8988T (cell line): Measurements from ENCODE around the gene TLR9.

Experiments used
- DNase-seq: peaks from one replicate; pipeline ENCODE4 v3.0.0; 2011

The TLR9 gene

GRCh38 chr3:52247409-52248164, 22.1 kb upstream of the TLR9 start:
- DNase-seq, result no peak

GRCh38 chr3:52246728-52247408, 21.4 kb upstream of the TLR9 start:
- DNase-seq, result no peak

- no peak for DNase-seq
Observed at GRCh38 chr3:52246264-52246620, 20.8 kb upstream of the TLR9 start.

GRCh38 chr3:52245322-52246263, 20.1 kb upstream of the TLR9 start, which contains the start of gene PPM1M:
Gene PPM1M, plus strand, starts transcription at chr3:52245759. Its CDS starts 66 bp downstream, at chr3:52245825.
- DNase-seq, result peak; percentile 90

GRCh38 chr3:52243791-52244628, 18.6 kb upstream of the TLR9 start:
- peak; percentile 63 for DNase-seq

- DNase-seq, result peak; percentile 10
Observed at GRCh38 chr3:52242039-52242438, 16.6 kb upstream of the TLR9 start.

- DNase-seq, result no peak
Observed at GRCh38 chr3:52240886-52241370, 15.5 kb upstream of the TLR9 start.

DNA sequence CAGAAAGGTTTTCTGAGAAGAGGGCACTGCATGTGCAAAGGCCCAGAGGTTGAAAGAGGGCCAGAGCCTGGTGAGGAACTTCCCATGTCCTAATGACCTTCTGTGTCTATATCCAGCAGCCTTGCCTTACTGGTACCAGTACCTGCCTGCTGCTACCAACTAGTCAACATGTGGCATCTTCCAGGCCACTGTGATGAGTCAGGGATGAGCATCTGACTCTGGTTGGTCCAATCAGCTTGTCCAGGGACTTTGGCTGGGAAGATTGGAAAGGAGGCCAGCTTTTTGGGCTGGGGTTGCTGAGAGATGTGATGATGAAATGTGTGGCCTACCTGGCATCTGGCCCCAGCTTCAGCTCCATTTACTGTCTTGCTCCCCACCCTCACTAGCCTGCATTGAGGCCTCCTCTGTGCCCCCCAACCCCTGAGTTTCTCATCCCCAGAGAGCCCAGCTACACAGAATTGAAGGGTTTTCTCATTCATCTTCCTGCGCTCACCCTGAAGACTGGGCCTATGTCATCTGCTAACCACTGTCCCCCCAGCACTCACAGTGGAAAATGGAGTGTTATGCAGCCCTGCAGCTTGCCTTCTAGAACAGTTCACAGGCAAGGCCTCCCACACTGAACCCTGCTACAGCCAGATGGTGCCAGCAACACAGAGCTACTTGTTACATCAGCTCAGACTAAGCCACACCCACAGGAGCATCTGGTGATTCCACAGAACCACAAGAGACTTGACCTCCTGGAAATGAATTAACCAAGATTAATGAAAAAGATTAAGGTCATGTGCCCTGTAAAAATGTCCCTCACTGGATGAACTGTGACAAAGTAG, 14.8 kb upstream of the TLR9 start:
- peak; percentile 43 for DNase-seq

DNA sequence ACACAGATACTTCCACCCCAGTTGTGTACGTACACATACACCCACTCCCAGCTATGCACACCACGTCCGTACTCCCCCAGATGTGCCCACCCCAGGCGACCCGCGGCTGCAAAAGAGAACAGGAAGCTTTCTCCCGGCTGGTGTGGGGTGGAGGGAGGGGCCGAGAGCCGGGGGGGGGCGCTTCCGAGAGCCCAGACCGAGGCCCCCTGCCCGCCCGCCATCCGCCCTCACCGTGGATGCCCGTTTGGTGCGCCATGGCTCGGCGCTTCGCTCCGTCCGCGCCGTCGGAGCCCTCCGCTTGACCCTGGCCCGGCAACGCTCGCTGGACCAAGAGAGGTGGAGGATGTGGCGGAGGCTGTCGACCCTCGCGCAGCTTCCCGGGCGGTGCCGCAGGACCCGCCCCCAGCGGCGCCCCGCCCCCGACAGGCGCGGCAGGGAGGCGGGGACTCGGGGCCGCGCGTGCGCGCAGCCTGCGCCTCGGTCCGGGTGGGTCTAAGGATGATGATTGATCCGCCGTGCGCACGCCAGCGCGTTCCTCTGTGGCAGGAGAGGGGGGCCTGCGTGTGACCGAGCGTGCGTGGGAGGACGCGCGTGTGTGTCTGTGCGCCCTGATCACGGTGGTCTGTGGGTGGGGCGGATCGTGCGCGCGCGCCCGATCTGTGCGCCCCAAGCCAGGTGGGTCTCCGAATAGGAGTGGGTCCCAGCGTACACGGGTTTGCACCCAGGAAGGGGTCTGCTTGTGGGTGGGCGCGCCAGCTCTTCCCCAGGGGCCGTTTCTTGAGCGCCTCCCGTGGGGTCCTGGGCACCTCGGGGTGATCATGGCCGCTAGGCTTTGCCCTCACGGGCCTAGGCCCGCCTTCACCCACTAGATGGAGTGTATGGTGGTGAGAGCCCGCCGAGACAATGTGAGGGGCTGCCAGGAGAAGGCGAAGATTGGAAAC, 13.6 kb upstream of the TLR9 start, which contains the start of gene TWF2:
Gene TWF2, minus strand, starts transcription at position 398 of the 941 bp plus-strand sequence. Its CDS starts 142 bp downstream, at position 256.
- DNase-seq, result peak; percentile 99

DNA sequence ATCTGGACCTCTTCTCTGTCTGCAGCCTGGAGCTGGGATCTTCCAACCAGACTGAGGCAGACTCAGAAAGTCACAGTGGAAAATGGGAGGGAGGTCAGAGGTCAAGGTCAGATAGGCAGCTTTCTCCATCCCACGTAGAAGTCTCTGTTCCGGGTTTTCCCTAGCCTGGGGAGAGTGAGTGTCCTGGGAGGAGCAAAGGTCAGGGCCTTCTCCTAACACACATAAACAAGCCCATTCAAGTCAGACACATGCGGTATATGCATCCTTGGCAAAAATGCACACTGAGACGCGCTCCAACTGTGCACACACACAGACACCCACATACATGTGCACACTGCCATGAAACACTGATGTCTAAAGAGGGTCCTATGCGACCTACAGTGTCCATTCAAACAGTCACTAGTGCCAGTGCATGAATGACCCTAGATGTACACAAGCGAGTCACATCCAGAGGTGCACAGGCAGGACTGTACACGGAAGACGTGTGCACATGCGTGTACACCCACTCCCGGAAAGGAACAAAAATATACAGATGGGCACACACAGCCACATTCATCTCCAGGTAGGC, 12.8 kb upstream of the TLR9 start:
- DNase-seq, result no peak

DNA sequence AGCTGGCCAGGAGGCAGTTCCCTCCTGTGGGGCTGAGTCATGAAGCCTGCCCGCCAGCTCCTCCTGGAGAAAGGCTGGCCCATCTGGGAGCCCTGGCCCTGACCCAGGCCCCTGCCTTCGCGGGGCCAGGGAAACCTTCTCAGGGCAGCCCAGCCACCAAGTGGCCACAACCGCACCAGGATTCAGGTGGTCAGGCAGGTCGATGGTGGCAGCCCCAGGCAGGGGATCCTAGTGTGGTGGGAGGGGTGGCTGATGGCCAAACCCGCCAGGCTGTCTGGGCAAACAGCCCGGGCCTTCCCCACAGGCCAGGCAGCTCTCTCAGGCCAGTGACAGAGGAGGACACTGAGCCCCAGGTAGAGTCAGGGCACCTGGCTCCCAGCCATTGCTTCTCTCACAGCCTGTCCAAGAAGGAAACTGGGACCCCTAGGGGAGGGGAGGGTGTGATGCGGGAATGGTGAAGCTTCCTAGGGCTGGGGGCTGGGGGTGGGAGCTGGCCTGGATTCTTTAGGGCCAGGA, 12.3 kb upstream of the TLR9 start:
- DNase-seq, result peak; percentile 99

DNA sequence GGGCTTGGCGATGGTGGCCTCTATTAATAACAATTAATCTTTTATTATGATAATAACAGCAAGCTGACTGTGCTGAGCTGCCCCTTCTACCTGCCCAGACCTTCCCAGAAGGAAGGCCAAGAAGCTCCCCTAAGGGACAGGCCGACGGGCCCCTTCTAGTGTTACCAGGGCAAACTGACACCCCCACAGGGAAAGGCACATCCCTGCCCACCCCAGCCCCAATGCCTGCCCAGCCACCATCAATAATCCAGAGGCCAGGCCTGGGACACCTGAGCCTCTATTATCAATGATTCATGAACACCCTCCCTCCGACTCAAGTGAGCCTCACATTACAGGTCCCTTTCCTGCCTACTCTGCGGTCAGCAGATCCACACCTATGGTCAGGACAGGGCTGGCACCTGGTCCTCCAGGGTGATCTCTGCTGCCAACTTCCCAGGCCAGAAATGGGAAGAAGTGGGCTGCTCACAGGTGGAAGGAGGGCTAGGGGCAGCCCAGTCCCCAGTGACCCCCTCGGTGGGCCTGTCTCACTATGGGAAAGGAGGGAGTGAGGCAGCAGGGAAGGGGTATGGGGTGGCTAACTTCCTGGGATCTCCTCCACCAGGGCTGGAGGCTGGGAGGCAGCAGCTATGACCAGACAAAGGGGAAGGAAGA, 11.7 kb upstream of the TLR9 start:
- no peak for DNase-seq

DNA sequence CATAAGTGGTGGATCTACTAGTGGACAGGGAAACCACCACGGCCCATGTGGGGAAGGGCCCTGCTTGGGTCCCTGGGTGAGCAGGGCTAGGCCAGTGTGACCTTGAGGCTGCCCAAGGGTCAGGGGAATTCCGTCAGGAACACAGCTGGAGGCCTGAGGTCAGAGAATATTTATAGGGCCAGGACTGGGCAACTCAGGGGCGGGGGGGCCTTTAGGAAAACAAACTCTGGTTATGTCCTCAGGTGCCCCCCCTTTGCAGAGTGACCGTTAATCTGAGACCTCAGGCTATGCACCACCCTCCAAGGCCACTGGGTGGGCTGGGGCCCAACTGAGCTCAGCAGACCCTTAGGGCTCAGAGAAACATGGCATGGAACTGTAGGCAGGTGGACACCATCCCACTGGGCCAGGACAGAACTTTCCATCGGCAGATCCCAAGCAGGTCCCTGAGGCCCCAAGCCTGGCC, 11.0 kb upstream of the TLR9 start:
- DNase-seq, result no peak

GRCh38 chr3:52234516-52235447, 9.3 kb upstream of the TLR9 start:
- DNase-seq, result no peak

DNA sequence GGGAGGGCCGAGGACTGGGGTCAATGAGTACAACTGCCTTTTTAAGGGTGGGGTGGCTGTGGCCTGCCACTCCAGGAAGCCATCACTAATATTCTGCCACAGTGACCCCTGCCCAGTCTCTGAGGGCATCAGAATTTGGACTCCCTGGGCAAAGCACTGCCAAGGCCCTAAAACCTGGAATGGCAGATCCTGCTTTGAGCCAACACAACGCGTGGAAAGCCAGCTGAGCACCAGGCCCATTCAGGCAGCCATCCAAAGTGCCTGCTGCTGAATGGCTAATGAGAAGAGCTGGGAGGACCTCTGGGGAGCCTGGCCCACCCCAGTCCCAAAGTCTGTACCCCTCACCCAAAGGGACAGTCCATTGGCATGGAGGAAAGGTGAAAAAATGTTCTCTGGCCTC, 8.5 kb upstream of the TLR9 start:
- DNase-seq, result no peak

DNA sequence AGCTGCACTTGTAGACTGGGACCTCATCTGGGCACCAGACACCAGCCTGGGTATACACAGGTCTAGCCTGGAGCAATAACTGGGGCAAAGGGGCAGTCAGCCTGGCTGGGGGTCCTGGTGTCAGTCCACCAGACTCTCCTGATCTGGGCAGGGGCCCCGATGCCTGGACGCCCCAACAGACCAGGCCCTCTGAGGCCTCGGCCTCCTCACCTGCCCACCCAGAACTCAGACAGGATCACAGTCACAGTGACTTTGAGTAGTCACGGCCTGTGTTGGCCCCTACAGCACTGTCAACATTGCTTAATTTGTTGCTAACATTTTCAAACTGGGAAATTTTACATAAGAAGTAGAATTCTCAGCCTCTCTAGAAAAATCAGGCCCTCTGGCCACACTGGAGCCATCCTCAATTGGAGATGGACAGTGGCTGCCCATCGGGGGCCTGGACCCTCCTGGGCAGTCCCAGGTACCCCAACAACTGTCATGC, 7.7 kb upstream of the TLR9 start:
- DNase-seq, result no peak
